Body of pancreas (tissue), 4 donors: ENCODE results near the gene CT47A1.

Source experiments
- POLR2A ChIP-seq, 3 donors: fragments of 450-650 bp; IDR thresholded peaks; one replicate each; pipeline ENCODE4 v1.6.1; 2016; ENCODE audit warnings: antibody characterized with exemption in 3 of 3, mild to moderate bottlenecking in 2 of 3
- TF ChIP-seq, protein P1 (sequence below), 7 experiments: fragments of 450-650 bp in 4 of 7; fragments of 200-600 bp in 3 of 7; sonication (generic) in 3 of 7; IDR thresholded peaks; one replicate each; pipeline ENCODE4 v1.5.1; 2016 to 2019; ENCODE audit warnings: antibody characterized with exemption in 7 of 7

DNA sequence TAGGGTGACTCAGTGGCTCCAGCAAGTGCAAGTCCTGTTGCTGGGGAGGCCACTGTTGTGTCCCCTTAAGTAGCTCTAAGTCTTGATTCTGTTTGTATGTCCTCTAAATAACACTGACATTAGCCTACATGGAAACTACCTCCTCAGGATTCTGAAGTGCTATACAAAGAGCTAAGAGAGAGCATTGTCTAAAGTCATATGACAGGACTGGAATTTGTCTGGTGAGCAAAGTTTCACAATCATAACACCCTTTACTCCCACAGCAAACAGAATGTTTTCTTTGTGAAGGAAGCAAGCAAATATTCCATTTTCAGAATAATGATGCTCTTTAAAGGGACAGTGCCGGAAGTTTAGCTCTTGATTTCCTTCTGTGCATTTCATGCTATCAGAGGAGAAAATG, 23.4 kb upstream of the CT47A1 start:
- TF ChIP-seq, protein P1, sequence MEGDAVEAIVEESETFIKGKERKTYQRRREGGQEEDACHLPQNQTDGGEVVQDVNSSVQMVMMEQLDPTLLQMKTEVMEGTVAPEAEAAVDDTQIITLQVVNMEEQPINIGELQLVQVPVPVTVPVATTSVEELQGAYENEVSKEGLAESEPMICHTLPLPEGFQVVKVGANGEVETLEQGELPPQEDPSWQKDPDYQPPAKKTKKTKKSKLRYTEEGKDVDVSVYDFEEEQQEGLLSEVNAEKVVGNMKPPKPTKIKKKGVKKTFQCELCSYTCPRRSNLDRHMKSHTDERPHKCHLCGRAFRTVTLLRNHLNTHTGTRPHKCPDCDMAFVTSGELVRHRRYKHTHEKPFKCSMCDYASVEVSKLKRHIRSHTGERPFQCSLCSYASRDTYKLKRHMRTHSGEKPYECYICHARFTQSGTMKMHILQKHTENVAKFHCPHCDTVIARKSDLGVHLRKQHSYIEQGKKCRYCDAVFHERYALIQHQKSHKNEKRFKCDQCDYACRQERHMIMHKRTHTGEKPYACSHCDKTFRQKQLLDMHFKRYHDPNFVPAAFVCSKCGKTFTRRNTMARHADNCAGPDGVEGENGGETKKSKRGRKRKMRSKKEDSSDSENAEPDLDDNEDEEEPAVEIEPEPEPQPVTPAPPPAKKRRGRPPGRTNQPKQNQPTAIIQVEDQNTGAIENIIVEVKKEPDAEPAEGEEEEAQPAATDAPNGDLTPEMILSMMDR (IDR thresholded peaks at IDR 0.05) = no peak
- TF ChIP-seq POLR2A (IDR thresholded peaks at IDR 0.05) = no peak
